NCI-H510A (cell line): ENCODE results near the gene ZBTB20.

ENCODE experiments used
- DNase-seq: peaks from one replicate; lab custom pipeline; 2025; lab: John Stamatoyannopoulos, UW

ZBTB20 gene

DNA sequence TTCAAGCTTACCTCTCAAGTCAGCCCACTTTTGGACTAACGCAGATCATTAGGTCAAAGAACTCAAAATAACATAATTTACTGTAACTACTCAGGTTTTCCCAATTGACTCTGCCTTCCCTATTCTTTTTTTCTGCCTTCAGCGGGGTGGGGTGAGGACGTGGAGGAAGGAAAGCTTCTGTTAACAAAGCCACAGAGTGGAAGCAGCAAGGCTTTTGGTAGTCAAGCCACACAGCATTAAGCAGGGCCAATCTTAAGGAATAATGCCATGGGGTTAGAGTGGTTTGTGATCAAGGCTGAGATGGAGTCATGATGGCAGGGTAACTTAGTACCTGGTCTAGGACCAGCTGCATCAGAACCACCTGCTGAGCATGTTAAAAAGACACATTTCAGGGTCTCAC is 575.7 kb downstream of the ZBTB20 start:
- DNase-seq: no peak

GRCh38 chr3:114569186-114569585 is 577.9 kb downstream of the ZBTB20 start:
- no peak for DNase-seq

- no peak for DNase-seq
Measured at GRCh38 chr3:114567771-114568170, 579.3 kb downstream of the ZBTB20 start.

DNA sequence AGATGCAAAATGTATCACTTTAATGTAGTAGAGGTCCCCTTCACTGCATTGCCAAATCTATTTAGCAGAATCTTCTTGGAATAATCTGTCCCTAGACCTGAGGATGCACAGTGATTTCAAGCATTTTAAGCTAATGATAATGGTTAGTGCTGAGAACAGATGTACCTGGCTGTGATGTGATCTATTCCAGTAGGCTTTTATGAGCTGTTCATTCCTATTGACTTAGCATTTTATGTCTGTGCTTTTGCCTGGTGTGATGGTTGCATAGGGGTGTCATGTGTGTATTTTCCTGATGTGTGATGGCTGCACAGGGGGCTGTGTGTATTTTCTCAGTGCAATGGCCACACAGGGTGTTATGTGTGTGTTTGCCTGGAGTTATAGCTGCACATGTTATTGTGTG is 580.3 kb downstream of the ZBTB20 start:
- DNase-seq: no peak

DNA sequence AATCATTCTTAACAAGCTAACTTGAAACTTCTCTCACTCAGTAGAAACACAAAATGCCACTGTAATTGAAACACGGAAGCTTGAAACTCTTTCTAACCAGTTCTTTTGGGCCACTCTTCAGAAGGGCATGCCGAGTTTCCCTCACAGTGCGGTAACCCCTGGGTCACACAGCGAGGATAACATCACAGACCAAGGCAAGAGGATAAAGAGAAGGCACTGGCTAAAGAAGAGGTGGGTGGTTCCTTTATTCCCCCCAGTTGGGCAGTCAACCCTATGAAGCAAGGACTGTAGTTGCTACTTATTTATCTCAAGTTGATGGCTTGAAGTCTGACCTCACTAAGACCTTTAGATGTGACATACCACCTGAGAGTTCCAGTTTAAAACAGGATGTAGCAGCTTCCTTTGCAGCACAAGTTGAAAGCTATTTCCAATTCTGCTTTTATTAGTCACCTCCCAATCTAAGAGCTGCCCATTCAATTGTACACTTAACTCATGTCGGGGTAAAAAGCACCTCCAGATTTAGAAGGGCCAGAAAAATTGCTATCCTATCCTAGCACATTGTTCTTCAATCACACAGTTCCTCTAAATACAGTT is 580.8 kb downstream of the ZBTB20 start:
- no peak for DNase-seq

- DNase-seq: no peak
Measured at GRCh38 chr3:114565216-114565615, 581.9 kb downstream of the ZBTB20 start.

DNA sequence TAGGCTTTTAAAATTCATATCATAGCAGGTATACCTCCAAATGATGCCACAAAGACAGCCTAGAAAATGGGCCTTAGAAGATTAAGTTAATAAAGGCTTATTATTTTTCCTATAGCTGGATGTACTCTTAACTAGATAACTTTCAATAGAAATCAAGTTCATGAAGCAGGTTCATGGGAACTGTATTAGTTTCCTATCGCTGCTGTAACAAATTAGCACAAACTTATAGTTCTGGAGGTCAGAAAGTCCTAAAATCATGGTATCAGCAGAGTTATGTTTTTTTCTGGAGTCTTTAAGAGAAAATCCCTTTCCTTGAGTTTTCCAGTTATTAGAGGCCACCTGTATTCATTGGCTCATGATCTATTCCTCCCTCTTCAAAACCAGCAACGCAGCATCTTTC is 583.4 kb downstream of the ZBTB20 start:
- DNase-seq: no peak

GRCh38 chr3:114562557-114562956 is 584.5 kb downstream of the ZBTB20 start:
- no peak for DNase-seq

DNA sequence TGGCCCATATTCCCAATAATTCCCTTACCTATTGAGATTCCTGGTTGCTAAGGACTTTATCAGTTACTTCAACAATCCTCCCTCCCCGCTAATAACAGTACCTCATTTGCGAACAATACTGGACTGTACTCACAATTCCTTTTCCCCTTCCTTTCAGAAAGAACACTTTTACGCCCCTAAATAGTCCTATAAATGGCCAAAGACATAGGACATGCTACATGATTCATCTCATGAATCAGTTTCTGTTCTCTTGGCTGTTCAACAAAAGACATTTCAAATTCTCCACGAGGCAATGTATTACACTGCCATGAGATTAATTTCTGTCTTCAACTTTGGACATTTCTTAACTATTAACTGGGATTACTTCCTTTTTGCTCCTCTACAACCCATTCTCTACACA is 588.8 kb downstream of the ZBTB20 start:
- DNase-seq: no peak

DNA sequence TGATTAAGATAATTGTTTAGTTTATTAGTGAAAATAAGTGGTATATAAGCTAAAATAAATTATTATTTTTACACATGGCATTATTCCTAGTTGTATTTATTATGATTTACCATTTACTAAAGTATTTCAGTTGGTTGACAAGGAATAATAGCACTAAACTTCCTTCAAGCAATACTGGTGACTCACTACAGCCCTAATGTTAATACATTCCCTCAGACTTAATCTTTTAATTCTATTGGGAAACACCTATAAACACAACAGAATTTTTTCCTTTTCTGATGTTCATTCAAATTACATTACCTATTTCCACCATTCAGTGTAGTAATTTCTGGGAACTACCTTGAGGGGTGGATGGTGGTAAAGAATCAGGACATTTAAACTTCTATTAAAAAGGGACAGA is 589.3 kb downstream of the ZBTB20 start:
- DNase-seq: no peak

DNA sequence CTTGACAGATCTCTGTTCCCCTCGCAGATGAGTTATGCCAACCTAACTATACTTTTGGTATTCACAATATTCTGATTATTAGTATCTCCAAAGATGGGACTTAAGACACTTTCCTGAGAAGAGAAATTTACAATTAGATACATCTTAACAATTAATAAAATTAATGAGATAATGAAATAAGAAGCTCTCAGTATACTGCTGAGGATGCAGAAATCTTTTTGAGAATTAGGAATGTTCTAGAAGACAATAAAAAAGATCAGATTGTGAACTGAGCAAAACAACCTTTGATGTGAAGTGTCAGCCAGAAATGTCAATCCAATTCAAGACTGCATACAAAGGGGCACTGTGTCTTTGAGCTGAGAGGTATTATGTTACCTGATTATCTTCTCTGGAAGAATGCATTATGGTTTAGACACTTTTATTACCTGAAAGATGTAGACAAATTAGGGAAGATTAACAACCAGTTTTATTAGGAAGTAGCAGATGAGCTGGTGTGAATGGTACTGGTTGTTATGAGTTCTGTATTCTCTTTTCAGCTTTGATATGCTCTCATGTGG is 590.4 kb downstream of the ZBTB20 start:
- DNase-seq: no peak

DNA sequence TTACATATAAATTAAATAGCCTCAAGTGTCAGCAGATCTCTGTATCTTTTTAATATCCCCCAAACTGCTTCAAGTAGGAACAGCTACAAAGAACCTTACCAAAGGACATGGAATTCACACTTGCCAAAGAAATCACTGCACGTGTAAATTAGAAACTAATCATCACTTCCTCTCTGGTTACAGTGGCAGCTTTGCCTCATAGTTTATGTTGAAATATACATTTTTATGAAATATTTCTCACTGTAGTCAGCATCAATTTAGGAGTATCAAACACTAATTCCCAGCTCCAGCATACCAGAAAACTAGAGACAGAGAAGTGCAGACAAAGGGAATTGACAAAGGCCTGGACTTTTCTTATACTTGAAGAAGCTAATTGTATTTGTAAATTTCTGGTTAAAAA is 592.4 kb downstream of the ZBTB20 start:
- no peak for DNase-seq

DNA sequence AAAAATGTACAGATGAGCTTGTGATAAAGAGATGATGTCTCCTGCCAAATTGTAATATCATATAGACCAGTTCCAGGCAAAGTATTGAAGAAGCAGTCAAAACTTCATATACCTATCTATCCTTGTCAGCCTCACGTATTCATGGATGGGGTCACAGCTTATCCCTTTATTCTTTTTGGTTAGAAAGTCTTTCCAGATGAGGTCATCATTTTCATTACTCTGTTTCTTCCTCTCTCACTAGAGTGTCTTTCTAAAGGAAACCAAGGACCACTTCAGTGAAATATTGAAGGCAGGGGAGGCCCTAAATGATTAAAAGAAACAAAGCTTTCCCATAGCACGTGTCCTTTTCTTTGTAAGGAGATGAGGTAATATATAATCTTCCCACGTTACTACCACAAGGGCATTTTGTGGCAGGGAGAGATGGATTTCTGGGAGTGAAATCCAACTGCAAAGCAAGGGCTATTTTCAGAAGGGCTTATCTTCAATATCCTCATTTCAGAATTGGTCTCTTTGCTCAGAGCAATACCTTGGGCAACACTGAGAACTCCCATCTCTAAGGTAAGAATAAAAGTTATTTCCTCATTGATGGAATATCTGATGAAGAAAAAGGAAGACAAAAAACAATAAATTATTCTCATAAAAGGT is 593.0 kb downstream of the ZBTB20 start:
- no peak for DNase-seq

- DNase-seq: no peak
Measured at GRCh38 chr3:114552527-114552812, 594.6 kb downstream of the ZBTB20 start.

DNA sequence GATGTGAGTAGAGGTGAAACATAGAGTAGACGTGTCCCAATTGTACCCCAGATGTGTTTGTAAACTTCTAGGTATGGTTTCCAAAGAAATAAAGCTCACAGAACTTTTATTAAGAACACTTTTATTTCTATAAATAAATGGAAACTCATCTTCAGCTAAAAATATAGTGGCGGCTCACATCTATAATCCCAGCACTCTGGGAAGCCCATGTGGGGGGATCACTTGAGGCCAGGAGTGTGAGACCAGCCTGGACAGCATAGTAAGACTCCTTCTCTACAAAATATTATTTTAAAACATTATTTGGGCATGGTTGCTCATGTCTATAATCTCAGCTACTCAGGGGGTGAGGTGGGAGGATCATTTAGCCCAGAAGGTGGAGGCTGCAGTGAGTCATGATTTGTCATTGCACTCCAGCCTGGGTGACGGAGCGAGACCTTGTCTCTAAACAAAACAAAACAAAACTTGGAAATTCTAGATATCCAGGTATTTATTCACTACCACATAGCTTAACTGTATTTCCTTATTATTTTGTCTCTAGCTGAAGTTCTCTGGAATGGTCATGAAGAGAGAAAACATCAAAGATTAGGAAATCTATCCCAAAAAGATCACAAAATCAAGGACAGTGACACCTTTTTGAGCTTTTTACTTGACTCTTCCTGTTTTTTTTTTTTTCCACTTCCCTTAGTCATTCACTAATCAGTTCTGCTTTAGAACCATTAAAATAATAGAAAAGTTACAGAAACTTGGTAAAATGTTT is 595.1 kb downstream of the ZBTB20 start:
- no peak for DNase-seq

DNA sequence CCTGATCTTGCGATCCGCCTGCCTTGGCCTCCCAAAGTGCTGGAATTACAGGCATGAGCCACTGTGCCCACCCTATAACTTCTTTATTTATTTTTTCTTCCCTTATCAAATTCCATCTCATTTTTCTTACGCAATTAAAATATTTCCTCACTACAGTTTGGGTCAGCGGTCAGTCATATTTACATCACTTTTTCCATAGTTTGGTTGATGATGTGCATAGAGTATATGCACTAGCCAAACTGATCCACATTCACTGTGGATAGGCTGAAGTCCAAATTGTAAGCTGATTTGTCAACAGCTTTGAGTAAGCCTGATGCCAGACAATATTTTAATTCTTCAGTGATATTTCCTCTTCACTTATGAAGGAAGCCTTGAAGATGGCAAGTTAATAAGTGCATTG is 596.9 kb downstream of the ZBTB20 start:
- no peak for DNase-seq

DNA sequence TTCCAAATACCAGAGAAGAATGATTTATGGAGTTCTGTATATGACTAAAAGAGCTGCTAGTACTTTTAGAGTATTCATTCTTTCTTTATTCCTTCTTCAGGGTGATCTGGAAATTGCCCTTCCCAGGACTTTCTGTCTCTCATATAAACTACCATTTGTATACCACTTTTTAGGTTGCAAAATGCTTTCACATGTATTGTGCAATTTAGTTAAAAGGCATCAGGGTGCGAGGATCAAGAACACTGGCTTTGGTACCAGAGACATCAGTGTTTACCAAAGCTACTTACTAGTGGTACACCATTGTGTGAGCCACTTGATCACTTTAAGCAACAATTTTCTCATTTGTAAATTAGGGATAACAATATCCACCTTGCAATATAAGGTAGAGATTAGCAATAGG is 601.9 kb downstream of the ZBTB20 start:
- DNase-seq: no peak

DNA sequence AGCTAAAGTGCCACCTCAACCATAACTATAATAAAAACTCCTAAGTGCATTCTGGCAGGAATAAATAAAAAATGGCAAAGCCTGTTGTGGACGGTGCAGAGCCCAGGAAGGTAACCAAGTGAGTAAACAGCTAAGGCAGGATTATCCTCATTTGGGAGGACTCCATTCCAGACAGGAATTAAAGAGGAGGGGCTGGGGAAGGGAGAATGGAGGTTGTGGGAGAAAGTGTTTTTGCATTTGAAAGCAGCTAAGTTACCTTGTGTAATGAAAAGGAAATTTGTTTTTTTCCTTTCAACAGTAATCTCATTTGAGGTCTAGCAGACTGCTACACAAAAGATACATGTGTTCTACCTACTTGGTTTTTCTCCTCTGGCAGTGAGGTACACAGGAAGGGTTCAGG is 604.7 kb downstream of the ZBTB20 start:
- no peak for DNase-seq

- DNase-seq: no peak
Measured at GRCh38 chr3:114539525-114539924, 607.6 kb downstream of the ZBTB20 start.

GRCh38 chr3:114538211-114538610 is 608.9 kb downstream of the ZBTB20 start:
- DNase-seq: no peak

DNA sequence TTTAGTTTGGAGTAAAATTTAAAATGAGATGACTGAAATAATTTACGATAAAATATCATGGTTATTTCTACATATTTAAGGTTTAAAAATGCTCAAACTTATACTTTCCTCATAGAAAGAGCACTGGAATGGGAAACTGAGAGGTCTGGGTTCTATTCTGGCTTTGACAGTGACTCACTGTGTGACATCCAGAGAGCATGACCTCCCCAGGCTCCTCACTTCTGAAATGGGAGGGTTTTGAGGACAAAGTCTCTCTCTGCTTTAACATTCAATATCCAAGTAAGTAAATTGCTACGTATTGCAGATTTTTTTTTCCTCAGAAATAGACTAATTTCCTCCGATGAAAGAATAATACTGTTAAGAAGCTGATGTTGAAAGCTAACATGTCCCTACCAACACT is 618.6 kb downstream of the ZBTB20 start:
- no peak for DNase-seq

- no peak for DNase-seq
Measured at GRCh38 chr3:114527036-114527644, 619.9 kb downstream of the ZBTB20 start.

DNA sequence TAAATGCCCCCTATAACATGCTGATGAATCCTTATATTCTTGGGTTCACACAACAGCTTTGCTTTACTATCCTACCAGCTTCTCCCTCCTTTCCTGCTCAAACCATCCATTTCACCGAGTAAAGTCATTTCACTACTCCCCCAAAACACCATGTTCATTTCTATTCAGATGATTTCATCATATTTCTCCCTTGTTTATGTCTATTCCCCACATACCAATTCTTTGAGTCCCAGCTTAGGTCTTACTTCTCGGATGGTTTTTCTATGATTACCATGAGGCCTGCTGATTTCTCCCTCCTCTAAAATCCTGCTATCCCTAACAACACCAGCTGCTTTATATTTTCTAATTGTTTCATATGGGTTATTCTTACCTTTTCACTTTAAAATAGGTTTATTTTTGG is 621.8 kb downstream of the ZBTB20 start:
- DNase-seq: no peak
